DMS153 (cell line): ENCODE results near the gene CRTC1.

Experiments
- DNase-seq: peaks from one replicate; lab custom pipeline; 2025; lab: John Stamatoyannopoulos, UW

The CRTC1 gene, protein sequence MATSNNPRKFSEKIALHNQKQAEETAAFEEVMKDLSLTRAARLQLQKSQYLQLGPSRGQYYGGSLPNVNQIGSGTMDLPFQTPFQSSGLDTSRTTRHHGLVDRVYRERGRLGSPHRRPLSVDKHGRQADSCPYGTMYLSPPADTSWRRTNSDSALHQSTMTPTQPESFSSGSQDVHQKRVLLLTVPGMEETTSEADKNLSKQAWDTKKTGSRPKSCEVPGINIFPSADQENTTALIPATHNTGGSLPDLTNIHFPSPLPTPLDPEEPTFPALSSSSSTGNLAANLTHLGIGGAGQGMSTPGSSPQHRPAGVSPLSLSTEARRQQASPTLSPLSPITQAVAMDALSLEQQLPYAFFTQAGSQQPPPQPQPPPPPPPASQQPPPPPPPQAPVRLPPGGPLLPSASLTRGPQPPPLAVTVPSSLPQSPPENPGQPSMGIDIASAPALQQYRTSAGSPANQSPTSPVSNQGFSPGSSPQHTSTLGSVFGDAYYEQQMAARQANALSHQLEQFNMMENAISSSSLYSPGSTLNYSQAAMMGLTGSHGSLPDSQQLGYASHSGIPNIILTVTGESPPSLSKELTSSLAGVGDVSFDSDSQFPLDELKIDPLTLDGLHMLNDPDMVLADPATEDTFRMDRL

DNA sequence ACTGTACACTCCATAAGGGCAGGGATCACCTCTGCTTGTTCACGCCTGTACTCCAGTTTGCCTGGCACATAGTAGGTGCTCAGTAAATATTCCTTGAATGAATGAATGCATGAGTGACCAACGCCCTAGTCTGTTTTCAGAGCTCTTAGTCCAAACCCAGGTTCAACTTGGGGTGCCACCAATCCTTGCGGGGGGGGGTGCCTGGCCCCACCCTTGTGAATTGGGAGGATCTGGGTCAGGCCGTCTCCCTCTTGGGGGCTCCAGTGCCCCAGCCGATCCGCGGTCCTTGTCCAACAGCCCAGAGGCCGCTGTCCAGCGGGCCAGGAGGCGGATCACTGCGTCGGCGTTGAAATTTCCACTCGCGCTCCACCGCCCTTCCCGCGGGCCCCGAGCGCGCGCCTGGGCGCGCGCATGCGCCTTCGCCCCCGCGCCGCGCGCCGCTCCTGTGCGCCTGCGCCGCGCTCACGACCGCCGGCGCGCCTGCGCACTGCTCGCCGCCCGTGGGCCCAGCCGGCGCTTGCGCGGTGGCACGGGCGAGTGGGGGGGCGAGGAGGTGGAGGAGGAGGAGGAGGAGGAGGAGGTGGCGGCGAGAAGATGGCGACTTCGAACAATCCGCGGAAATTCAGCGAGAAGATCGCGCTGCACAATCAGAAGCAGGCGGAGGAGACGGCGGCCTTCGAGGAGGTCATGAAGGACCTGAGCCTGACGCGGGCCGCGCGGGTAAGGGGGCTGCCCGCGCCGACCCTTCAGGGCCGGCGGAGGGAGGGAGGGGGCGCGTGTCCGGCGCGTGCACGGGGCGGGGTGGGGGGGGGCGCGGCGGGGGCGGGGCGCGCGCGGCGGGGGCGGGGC lies at the start of gene CRTC1:
Gene CRTC1 (plus strand): TSS at position 572 of the 849 bp plus-strand sequence. CDS start 23 bp downstream, at position 595.
- peak; percentile 74 for DNase-seq

DNA sequence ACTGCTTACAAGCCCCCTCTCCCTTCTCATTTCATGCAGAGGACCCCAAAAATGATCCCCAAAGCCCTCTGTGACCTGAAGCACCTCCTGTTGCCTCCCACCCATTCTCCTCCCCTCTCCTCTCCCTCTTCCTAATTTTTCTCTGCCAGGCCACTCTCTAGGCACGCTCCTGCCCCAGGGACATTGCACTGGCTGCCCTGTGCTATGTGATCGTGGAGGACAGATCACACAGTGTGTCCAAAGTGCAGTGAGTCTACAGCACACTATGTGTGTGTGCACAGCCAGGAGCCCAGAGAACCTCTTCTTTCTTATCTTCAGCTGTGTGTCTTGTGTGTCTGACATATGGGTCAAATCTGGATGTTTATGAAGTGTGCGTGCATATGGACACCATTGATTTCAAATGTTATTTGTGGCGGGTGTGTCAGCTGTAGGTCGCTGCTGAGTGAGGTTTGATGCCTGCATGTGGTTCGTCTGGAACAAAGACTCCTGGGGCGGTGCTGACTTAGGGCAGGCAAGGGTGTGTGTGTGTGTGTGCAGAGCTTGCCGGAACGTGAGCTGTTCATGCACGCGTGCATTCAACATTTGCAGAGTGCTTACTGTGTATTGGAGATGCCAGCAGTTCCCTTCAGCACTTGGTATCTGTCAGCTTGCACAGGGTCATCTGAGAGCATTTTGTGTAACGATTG lies 48.7 kb upstream of the CRTC1 start:
- no peak for DNase-seq

DNA sequence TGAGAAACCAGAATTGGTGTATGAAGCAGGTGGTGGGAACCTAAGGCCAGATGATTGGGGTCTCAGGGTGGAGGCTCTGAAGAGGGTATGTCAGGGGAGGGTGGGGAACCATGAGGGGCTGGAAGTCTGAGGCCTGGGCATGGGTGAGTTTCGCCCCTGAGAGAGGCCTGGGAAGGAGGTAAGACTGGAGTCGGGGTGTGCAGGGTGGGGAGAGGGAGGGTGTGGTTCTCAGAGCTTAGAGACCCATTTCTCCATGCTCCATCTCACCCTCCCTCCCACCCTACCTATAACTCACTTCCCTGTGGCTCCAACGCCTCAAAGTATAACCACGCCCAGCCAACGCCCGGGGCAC lies 47.7 kb upstream of the CRTC1 start:
- no peak for DNase-seq

DNA sequence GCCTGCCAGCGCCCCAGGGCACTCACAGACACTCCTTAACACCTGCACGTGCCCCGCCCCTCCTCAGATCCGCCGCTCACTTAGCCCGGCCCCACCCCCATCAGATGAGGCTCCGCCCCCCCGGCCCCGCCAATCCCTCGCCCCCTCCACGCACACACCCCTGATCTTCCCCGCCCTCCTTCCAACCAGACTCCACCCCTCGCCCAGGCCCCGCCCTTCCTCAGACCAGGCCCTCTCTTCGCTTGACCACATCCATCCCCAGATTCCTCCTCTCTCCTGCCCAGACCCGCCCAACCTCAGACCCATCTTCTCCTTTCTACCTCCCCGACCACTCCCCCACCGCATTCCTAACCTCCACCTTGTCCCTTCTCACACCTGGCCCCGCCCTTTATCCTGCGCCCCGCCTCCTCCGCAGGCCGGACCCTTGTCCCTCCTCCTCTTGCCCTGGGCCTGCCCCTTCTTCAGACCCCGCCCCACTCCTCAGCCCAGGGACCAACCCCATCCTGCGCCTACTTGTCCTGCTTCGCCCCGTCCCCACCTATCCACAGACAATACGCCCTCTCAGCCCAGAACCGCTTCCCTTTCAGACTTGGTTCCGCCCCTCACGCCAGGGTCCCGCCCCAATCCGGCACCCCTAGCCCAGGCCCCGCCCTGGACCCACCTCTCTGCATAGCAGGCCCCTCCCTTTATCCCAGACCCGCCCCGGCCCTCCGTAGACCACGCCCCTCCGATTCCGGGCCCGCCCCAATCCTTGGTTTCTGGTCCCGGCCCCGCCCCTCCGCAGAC lies 47.1 kb upstream of the CRTC1 start:
- DNase-seq, result peak; percentile 91

DNA sequence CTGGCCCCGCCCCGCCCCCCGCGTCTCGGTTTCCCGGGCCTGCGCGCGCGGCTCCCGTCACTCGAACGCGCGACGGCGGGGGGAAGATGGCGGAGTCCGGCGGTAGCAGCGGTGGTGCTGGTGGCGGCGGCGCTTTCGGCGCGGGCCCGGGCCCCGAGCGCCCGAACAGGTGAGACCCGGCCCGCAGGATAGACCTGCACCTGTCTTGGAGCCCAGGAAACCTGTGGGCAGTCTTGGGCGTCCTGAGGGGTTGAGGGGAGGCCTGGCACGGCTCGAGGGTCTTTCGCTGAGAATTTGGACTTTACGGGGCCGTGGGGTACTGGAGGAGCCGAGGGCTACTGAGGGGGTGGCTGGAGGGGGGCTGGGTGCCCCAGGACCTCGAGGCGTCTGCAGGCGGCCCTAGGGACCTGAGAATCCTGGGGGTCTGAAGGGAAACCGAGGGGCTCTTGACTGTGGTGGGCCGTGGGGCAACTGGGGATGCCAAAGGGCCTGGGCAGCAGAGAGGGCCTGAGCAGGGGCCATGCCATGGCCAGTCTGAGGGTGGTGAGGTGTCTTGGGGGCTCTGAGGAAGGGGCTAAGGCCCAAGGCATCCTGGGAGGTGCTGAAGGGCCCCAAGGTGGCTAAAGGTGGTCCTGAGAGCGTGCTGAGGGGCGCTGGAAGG lies 46.4 kb upstream of the CRTC1 start, which contains the start of gene KLHL26:
Gene KLHL26 (plus strand): TSS at position 60 of the 661 bp plus-strand sequence. CDS start 27 bp downstream, at position 87.
- DNase-seq, result no peak

DNA sequence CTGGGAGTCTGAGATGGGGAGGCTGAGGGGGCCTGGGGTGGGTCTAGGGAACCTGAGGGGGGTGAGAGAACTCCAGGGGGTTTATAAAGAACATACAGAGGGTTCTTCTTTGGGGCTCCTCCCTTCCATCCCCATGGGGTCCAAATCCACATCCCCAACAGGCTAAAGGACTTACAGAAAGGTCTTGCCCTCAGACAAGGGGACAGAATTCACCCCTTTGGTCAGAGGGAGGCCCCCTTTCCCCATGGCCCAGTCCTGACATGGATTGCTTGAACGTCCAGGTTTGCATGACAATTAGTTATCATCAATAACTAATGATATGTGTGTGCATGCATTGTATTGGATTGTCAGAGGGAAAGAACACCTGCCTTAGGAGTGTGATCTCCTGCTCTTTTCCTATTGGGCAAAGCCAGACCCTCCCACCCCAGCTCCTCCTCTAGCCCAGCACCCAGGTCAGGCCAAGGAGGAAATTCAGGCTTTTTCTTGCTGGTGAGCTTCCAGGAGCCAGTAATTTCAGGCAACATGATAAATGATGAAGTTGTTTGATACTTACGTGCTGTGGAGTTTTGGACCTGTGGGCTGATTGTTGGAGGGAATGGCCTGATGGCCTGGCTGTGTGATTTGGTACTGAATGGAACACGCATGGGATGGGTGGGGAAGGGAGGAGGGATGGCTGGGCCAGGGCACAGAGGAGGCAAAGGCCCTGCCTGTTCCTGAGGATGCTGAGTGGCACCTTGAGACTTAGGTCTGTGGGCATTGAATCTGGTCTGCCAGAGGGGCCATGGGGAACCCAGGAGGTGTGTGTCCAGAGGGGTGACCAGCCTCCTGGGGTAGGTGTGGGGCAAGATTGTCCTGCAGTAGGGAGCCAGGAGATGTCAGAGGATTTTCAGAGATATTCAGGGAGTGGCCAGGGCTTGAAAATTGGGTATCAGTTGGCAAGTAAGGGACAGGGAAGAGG lies 45.5 kb upstream of the CRTC1 start:
- peak; percentile 20 for DNase-seq

DNA sequence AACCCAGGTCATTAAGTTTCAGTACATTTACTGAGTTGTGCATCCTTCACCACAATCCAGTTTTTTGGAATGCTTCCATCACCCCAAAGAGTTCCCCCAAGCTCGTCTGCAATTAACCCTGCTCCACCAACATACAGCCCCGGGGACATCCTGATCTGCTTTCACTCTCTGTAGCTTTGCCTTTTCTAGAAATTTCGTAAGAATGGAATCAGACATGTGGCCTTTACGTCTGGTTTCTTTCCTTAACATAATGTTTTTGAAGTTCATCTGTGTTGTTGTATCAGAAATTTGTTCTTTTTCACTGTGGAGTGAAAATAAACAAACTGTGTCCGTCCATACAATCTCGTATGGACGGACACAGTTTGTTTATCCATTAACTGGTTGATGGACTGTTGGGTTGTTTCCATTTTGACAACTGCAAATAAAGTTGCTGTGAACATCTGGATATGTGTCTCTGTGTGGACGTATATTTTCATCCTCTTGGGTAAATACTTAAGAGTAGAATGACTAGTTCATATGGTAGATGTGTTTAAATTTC lies 43.7 kb upstream of the CRTC1 start:
- no peak for DNase-seq

DNA sequence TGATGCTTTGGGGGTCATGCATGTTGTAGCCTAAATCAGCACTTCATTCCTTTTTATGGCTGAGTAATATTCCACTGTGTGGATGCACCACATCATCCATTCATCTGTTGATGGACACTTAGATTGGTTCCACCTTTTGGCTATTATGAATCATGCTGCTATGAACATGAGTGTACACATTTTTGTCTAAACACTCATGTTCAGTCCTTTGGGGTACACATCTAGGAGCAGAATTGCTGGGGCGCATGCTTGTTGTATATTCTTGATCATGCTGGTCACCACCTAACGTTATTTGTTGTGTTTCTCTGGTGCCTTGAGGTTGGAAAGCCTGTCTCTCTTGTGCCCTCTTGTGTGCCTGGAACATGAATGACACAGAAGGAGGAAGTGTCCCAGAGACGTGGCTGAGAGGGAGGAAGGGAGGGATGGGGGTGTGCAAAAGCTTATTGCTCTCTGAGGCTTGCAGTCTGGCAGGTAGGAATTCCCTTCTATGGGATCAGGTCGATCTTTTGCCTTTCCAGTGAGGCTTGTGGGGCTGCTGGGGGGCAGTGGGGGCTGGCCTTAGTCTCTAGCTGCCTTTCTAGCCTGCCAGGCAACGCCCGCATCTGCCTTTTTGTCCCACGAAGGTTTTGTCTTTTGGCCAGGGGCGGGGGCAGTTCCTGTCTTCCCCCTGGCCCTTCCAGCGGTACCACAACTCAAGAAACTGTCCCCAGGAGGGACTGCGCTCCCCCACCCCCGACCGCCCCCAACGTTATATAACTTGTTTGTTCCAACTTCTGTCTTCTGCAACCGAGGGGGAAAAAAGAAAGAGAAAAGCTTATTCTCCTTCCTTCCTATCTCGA lies 39.1 kb upstream of the CRTC1 start:
- no peak for DNase-seq

DNA sequence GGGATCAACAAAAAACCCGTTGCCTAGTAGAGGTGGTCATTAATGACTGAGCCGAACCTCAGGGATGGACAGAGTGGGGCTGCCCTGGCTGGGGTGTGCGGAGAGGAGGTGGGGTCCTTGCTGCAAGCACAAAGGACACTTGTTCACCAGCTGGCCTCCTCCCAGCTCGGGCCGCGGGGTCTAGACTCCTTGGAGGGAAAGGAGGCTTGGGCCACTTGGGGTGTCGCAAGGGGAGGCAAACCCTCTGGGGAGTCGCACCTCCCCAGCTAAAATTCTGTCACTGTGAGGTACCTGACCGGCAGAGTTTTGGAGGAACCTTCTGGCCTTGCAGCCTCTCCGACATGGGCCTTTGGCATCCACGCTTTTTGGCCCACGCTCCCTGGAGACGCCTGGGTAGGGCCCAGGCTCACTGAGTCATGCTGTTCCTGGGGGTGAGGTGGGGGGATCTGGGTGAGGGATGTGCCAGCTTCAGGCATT lies 38.4 kb upstream of the CRTC1 start:
- no peak for DNase-seq

DNA sequence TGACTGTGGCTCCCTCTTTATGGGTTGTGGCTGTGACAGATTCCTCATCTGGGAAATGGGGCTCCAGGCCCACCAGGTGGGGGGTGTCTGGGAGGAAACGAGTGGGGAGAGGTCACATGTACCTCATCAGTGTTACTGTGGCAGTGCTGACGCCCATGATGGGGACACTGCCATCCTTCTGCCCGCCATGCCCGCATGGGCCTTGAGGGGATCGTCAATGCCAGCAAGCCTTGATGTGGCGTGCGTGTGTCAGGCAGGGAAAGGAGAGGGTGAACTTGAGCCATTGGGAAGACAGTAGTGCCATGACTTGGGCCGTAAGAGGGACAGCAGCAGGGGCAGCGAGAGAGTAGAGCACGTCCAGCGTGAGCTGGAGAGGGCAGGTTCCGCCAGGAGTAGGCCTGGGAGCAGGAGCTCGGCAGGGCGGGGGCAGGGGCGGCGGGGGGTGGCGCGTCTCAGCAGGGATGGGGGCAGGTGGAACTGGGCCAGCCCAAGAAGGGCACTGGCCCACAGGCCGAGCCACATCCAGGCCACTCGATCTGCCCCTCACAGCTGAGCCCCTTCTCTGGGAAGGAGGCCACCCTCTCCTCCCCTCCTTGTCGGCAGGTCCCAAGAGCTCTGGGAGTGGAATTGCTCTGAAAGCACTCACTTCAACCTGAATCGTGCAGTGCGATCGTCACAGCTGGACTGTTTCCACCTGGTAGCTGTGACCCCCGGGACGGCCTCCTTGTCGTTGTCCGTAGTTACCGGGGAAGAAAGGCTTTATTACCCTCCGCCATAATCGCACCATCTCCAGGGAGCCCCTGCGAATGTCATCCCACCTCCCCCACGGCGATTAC lies 36.7 kb upstream of the CRTC1 start:
- DNase-seq, result no peak

DNA sequence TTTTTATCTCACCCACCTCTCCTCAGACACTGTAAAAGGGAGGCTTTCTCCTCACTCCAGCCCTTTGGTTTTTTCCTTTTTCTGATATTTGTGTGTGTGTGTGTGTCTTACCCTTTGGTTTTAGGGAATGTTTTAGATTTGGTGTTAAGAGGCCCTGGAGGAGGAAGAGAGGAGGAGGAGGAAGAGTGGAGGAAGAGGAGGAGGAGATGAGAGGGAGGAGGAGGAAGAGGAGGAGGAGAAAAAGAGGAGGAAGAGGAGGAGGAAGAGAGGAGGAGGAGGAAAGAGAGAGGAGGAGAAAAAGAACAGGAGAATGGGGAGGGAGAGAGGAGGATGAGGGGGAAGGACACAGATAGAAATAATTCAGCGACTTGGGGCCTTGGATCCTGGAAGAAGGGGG lies 36.1 kb upstream of the CRTC1 start:
- no peak for DNase-seq

DNA sequence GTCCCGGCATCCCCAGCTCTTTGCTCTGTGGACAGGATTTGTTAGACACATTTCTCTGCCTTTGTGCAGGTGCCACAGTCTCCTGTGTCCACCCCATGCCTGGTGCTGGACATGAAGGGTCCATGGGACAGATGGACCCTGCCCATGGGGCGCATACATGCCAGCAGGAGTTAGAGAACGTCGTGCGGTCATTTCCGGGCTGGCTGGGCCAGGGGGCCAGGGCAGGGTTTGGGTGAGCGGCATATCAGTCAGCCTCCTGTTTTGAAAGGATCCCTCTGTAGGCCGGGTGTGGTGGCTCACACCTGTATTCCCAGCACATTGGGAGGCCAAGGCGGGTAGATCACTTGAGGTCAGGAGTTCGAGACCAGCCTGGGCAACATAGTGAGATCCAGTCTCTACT lies 35.7 kb upstream of the CRTC1 start:
- no peak for DNase-seq

DNA sequence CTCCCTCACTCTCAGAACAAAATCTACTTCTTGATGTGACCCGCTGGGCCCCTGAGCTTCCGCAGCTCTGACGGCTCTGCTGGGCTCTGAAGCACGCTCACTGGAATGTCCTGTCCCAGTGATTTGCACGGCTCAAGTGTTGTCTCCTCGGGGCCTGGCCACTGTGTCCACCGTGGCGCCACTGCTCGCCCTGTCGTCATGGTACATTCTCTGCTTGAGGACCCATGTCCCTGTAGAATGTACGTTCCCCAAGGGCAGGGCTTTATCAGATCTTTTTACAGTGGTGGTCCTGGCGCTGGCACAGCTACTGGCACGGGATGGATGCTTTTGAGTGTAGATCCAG lies 34.5 kb upstream of the CRTC1 start:
- no peak for DNase-seq

DNA sequence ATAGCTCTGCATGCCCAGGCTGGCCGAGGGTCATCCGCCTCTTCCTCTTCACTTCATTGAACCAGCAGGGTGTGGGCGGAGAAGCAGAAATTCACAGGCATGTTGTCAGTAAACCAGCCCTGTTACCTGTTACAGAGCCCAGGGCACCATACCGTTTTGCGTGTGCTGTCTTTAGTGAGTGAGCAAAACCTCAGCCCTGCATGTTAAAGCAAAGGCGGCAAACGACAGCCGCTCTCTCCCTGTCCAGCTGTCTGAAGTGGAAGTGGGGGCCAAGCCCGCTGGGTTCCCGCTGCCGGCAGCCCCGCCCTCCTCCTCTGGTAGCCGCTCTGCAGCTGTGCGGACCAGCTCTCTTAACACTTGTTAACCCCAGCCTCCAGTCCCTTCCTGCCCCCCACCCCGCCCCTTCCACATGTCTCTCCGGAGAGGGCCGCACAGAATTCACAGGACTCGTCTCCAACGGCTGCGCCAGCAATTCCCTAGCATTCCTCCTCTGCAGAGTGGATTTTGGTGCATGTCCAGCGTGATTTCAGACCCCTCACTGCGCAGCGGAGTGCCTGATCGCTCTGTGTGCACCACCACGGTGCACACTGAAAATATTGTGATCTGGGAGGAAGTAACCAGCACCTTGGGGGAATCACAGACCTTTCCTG lies 34.0 kb upstream of the CRTC1 start:
- no peak for DNase-seq

DNA sequence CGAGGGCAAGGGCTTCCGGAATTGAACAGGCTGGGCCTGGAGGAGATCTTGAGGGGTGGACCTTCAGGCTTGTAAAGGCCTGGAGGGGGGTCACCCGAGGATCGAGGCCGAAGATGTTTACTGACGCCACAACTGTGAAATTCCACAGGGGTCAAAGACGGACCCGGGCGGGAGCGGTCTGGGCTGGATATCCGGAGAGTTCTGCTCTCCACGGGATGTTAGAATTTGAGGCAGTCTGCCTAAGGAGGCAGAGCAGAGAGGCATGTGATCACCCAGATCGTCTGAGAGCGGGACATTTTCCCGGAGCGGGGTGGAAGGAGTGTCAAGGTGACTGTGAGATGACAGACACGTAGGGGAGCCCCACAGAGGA lies 33.5 kb upstream of the CRTC1 start:
- DNase-seq, result no peak

DNA sequence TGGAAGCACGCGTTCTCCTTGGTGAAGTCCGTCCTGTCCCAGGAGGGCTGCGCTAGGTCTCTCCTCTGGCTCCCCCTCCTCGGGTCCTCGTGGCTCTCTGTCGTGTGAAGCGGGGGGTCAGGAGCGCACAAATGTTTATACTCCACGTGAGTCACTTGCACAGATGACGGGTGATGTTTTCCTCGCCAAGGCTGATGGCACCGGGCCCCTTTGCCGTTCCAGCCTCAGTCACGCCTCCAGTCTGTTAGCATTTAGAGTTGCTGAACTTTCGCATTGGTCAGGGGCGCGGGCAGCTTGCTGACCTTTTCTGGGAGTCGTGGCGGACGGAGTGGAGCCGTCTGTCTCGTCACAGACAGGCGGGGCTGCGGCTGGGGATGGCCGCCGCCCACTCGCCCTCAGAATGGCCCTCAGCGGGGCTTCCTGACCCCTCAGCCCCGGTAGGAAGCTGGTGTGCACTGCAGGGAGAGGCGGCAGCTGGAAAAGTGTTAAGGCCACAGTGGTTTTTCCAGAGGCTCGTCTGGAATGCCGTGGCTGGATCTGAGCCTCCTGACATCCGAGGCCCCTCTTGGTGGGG lies 32.9 kb upstream of the CRTC1 start:
- no peak for DNase-seq

DNA sequence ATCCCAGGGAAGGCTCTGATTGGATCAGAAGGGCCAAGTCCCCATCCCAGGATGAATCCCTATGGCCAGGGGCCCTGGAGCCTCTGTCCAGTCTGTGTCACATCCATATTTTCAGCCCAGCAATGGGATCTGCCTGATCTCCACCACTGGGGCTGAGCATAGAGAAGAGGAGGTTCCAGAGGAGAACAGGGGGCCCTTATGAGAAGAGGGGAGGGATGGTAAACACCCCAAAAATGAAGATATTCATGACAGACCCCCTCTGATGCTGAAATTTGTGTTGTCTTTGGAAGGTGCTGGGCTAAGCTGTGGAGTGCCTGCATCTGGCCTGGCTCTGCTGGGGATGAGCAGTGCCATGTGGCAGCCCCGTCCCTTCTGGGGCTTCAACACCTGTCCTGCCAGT lies 32.2 kb upstream of the CRTC1 start:
- DNase-seq, result no peak
